Activated B cell treated with CpG ODN at 0.5 μM for 24 hours (primary cell): ENCODE results near the gene RAD51C. TPM values are rescaled to one million over a fixed set of nuclear protein-coding genes. Genes with fewer than 3 reads are reported as not detected.

ENCODE experiments used
- ATAC-seq: fragments of 200-7000 bp; cut with Tn5 transposase; one replicate; pipeline ENCODE4 v1.10.0; 2021; ENCODE audit warnings: low read depth, mild to moderate bottlenecking, moderate library complexity
- CTCF ChIA-PET: fragments of 350-600 bp; sonication (Branson Sonifier 250); formaldehyde crosslinking; loops from one replicate; lab custom pipeline; 2021; ENCODE audit warnings: antibody characterized with exemption; lab: Charles Lee
- POLR2A ChIA-PET: fragments of 350-600 bp; sonication (Branson Sonifier 250); formaldehyde crosslinking; loops from one replicate; lab custom pipeline; 2021; ENCODE audit warnings: antibody characterized with exemption; lab: Charles Lee
- DNase-seq: peaks from one replicate; pipeline ENCODE4 v3.0.0; 2022
- H3K27ac Mint-ChIP-seq: one replicate; pipeline ENCODE4 v1.8.0; 2020; ENCODE audit warnings: mixed read lengths
- H3K27me3 Mint-ChIP-seq: one replicate; pipeline ENCODE4 v1.8.0; 2021; ENCODE audit warnings: mixed read lengths
- H3K36me3 Mint-ChIP-seq: one replicate; pipeline ENCODE4 v1.8.0; 2021; ENCODE audit warnings: low read depth, mixed read lengths
- H3K4me1 Mint-ChIP-seq: one replicate; pipeline ENCODE4 v1.8.0; 2021; ENCODE audit warnings: mixed read lengths
- H3K4me3 Mint-ChIP-seq: one replicate; pipeline ENCODE4 v1.8.0; 2020; ENCODE audit warnings: mild to moderate bottlenecking, mixed read lengths
- H3K9me3 Mint-ChIP-seq: one replicate; pipeline ENCODE4 v1.8.0; 2020; ENCODE audit warnings: mixed read lengths
- intact Hi-C: fragments of 100-400 bp; cut with micrococcal nuclease; formaldehyde crosslinking; loops from one replicate; pipeline ENCODE4 v1.15.1; 2024
- total RNA-seq: library from RNA; stranded (reverse); gene quantifications from 2 replicates; pipeline ENCODE4 v1.2.3, GENCODE V29; 2022
- TF ChIP-seq, protein P1 (sequence below): fragments of 200-600 bp; IDR thresholded peaks from one replicate; pipeline ENCODE4 v1.8.0; 2022; ENCODE audit warnings: antibody characterized with exemption, mild to moderate bottlenecking

RAD51C gene
- total RNA-seq, 1 donor from 2014 or later: 36.8 TPM

DNA sequence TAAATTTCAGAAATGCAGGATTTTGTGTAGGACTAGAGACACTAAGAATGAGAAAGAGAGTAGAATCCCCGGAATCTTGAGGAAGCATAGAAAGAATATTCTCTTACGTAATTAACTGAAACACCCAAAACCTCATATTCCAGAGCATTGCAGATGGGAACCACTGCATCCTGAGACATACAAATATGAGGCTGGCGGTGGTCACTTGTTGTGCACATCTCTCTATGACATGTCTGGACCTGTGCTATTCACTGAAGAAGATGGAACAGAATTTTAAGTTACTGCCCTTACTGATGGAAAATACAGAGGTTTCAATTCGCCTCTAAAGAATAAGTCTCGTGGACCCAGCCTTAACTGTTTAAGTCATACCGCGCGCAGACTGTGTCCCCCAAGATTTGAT is 806 bp downstream of the RAD51C start:
- peak overlapping the region; percentile 89 for H3K27ac Mint-ChIP-seq
- TF ChIP-seq, protein P1, sequence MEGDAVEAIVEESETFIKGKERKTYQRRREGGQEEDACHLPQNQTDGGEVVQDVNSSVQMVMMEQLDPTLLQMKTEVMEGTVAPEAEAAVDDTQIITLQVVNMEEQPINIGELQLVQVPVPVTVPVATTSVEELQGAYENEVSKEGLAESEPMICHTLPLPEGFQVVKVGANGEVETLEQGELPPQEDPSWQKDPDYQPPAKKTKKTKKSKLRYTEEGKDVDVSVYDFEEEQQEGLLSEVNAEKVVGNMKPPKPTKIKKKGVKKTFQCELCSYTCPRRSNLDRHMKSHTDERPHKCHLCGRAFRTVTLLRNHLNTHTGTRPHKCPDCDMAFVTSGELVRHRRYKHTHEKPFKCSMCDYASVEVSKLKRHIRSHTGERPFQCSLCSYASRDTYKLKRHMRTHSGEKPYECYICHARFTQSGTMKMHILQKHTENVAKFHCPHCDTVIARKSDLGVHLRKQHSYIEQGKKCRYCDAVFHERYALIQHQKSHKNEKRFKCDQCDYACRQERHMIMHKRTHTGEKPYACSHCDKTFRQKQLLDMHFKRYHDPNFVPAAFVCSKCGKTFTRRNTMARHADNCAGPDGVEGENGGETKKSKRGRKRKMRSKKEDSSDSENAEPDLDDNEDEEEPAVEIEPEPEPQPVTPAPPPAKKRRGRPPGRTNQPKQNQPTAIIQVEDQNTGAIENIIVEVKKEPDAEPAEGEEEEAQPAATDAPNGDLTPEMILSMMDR: no peak
- peaks cover 24% of the 10 kb centered on the region for H3K36me3 Mint-ChIP-seq
- no peak for DNase-seq
- intact Hi-C loops: loop anchor here (10.0 kb wide), 1 partner anchor 62 kb away; the partner anchor contains the start of gene PPM1E
- H3K4me1 Mint-ChIP-seq: peaks cover 22% of the 10 kb centered on the region
- H3K27me3 Mint-ChIP-seq: no peaks in the 10 kb centered on the region
- CTCF ChIA-PET: interaction anchor here (1.8 kb wide), 1 partner anchor 175 kb away, joined by 9 read pairs; no protein-coding TSS in a partner anchor
- no peaks in the 10 kb centered on the region for H3K9me3 Mint-ChIP-seq
- POLR2A ChIA-PET: interaction anchor here (0.7 to 3.8 kb wide), 9 partner anchors 9 to 516 kb away, joined by 3 to 82 read pairs (median 8); partner anchors contain the start of genes SMG8, SUPT4H1 and TRIM37
- ATAC-seq: no peak
- H3K4me3 Mint-ChIP-seq: peak overlapping the region; percentile 94

- intact Hi-C loops: loop anchor here (10.0 kb wide), 1 partner anchor 61 kb away; the partner anchor contains the start of gene PPM1E
- H3K4me1 Mint-ChIP-seq: peaks cover 22% of the 10 kb centered on the region
- H3K4me3 Mint-ChIP-seq: peak overlapping the region; percentile 94
- ChIA-PET CTCF (no interaction called here), POLR2A (interaction anchor here (1.5 to 3.8 kb wide), 2 partner anchors 35 to 62 kb away, joined by 7 to 41 read pairs; no protein-coding TSS in a partner anchor)
- H3K27me3 Mint-ChIP-seq: no peaks in the 10 kb centered on the region
- peaks cover 24% of the 10 kb centered on the region for H3K36me3 Mint-ChIP-seq
- TF ChIP-seq, protein P1: no peak
- H3K27ac Mint-ChIP-seq: no peak overlapping the region
- no peaks in the 10 kb centered on the region for H3K9me3 Mint-ChIP-seq
- ATAC-seq: no peak
- no peak for DNase-seq
These were observed 1.3 kb downstream of the RAD51C start for GRCh38 chr17:58693751-58694150.

DNA sequence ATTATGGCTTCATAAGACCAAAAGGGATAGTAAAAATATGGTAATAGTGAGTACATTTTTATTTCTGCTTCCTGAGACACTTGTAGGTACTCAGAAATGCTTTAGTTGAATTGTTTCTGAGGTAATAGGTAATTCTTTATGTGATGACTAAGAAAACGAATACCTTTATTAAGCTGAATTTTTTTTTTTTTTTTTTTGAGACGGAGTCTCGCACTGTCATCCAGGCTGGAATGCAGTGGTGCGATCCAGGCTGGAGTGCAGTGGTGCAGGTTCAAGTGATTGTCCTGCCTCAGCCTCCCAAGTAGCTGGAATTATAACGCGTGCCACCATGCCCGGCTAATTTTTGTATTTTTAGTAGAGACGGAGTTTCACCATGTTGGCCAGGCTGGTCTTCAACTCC is 1.9 kb downstream of the RAD51C start:
- ChIA-PET POLR2A (interaction anchor here (1.5 to 3.8 kb wide), 2 partner anchors 35 to 62 kb away, joined by 7 to 41 read pairs; no protein-coding TSS in a partner anchor), CTCF (no interaction called here)
- Mint-ChIP-seq H3K4me3 (no peak overlapping the region), H3K27me3 (no peaks in the 10 kb centered on the region), H3K36me3 (peaks cover 25% of the 10 kb centered on the region), H3K4me1 (peaks cover 22% of the 10 kb centered on the region), H3K9me3 (no peaks in the 10 kb centered on the region), H3K27ac (no peak overlapping the region)
- intact Hi-C loops: loop anchor here (10.0 kb wide), 1 partner anchor 60 kb away; the partner anchor contains the start of gene PPM1E
- TF ChIP-seq, protein P1: no peak
- DNase-seq (no peak), ATAC-seq (no peak)

DNA sequence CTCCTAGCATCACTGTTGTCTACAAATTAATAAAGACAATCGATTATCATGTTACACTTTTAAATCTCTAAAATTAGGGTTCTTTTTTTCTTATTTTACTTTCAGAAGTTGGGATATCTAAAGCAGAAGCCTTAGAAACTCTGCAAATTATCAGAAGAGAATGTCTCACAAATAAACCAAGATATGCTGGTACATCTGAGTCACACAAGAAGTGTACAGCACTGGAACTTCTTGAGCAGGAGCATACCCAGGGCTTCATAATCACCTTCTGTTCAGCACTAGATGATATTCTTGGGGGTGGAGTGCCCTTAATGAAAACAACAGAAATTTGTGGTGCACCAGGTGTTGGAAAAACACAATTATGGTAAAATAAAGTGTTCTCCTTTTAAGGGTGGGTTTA is 2.4 kb downstream of the RAD51C start:
- DNase-seq (no peak), ATAC-seq (no peak)
- TF ChIP-seq, protein P1: no peak
- no peaks in the 10 kb centered on the region for H3K9me3 Mint-ChIP-seq
- no peak overlapping the region for H3K27ac Mint-ChIP-seq
- intact Hi-C loops: loop anchor here (10.0 kb wide), 1 partner anchor 60 kb away; the partner anchor contains the start of gene PPM1E
- ChIA-PET POLR2A (interaction anchor here (1.5 kb wide), 1 partner anchor 63 kb away, joined by 7 read pairs; no protein-coding TSS in a partner anchor), CTCF (no interaction called here)
- peaks cover 30% of the 10 kb centered on the region for H3K36me3 Mint-ChIP-seq
- H3K27me3 Mint-ChIP-seq: no peaks in the 10 kb centered on the region
- no peak overlapping the region for H3K4me3 Mint-ChIP-seq
- peaks cover 22% of the 10 kb centered on the region for H3K4me1 Mint-ChIP-seq

DNA sequence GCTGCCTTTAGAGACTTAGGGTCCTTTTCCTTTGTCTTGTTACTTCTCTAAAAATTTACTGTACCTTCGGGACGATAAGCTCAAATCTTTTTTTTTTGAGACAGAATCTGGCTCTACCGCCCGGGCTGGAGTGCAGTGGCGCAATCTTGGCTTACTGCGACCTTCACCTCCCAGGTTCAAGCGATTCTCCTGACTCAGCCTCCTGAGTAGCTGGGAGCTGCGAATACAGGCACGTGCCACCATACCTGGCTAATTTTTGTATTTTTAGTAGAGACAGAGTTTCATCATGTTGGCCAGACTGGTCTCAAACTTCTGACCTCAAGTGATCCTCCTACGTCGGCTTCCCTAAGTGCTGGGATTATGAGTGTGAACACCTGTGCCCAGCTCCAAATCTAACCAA is 7.4 kb downstream of the RAD51C start:
- DNase-seq (no peak), ATAC-seq (no peak)
- H3K36me3 Mint-ChIP-seq: peaks cover 41% of the 10 kb centered on the region
- no peak overlapping the region for H3K4me3 Mint-ChIP-seq
- TF ChIP-seq, protein P1: no peak
- ChIA-PET CTCF (no interaction called here), POLR2A (no interaction called here)
- H3K9me3 Mint-ChIP-seq: no peaks in the 10 kb centered on the region
- no peak overlapping the region for H3K27ac Mint-ChIP-seq
- intact Hi-C loops: loop anchor here (10.0 kb wide), 1 partner anchor 55 kb away; the partner anchor contains the start of gene PPM1E
- no peaks in the 10 kb centered on the region for H3K27me3 Mint-ChIP-seq
- H3K4me1 Mint-ChIP-seq: peaks cover 6% of the 10 kb centered on the region
